ENCODE measurements around the gene C1QTNF3. TPM values are rescaled to one million over a fixed set of nuclear protein-coding genes. Genes with fewer than 3 reads are reported as not detected.

Gene C1QTNF3
- total and polyA plus RNA-seq, 2 of the 8 experiments (the other 6 are each of a cell fraction or from before 2014, with no cell fraction given), result 1.0 to 1.2 TPM

GRCh38 chr5:34059977-34060376 is 17.0 kb upstream of the C1QTNF3 start:
- ChIA-PET POLR2A (ENCODE audit: partially characterized antibody) (no interaction called here), CTCF (ENCODE audit: partially characterized antibody) (no interaction called here)
- 94% methylated on average over 1 of the region's 1 CpG; no CpG with 5 or more reads in 1 of the 2 experiments for whole genome bisulfite sequencing, 2 experiments (ENCODE audit: extremely low coverage in 1 of 2, insufficient coverage in 1 of 2, insufficient read length in 1 of 2, insufficient replicate concordance in 2 of 2, low coverage in 1 of 2, low lambda C conversion rate in 2 of 2, missing lambda C conversion rate in 1 of 2)
- DNase-seq (ENCODE audit: low read depth in 1 of 2, low spot score in 2 of 2) (no peak), FAIRE-seq (no peak)
- no peaks in the 10 kb centered on the region for H3K79me1 ChIP-seq (ENCODE audit: low read depth, low read length)
- H3K4me1 ChIP-seq (replicated peaks in 1 of 4; ENCODE audit: control insufficient read depth in 3 of 4, insufficient read depth in 4 of 4, low read length in 3 of 4), result no peaks in the 10 kb centered on the region
- H2BK15ac ChIP-seq (ENCODE audit: low read length), result no peak overlapping the region
- H3K36me3 ChIP-seq (ENCODE audit: control insufficient read depth in 2 of 4, insufficient read depth in 4 of 4, low read length in 3 of 4), result no peaks in the 10 kb centered on the region
- no peak overlapping the region for H3K18ac ChIP-seq (ENCODE audit: extremely low read depth, low read length)
- no peak overlapping the region for H2AK5ac ChIP-seq (ENCODE audit: low read depth, low read length)
- H3K9me3 ChIP-seq (ENCODE audit: insufficient read depth in 2 of 2, low read depth in 1 of 2, low read length in 1 of 2), result peaks cover 5 to 6% of the 10 kb centered on the region in 2 experiments; a peak in 2 of 4 replicates
- H3K9ac ChIP-seq (replicated peaks in 1 of 4; ENCODE audit: extremely low read depth in 1 of 4, low read depth in 3 of 4, low read length in 3 of 4), result no peak overlapping the region
- no peak overlapping the region for H3K56ac ChIP-seq (replicated peaks; ENCODE audit: insufficient read length, low read depth, low read length)
- H4K20me1 ChIP-seq (replicated peaks in 1 of 2; ENCODE audit: control insufficient read depth in 1 of 2, insufficient read depth in 2 of 2, low read length in 2 of 2), result no peaks in the 10 kb centered on the region
- H2BK20ac ChIP-seq (ENCODE audit: low read length), result no peak overlapping the region
- no peak overlapping the region for H2BK12ac ChIP-seq (ENCODE audit: low read depth, low read length)
- no peak overlapping the region for H3K4me3 ChIP-seq (ENCODE audit: extremely low read depth in 1 of 4, insufficient read depth in 2 of 4, low read depth in 3 of 4, low read length in 4 of 4)
- no peak overlapping the region for H3K4ac ChIP-seq (replicated peaks; ENCODE audit: insufficient read length, low read depth, low read length)
- H3K14ac ChIP-seq (ENCODE audit: insufficient read length), result no peak overlapping the region
- H3K27ac ChIP-seq (ENCODE audit: low read depth, low read length), result no peak overlapping the region
- H3K4me2 ChIP-seq (ENCODE audit: insufficient read depth in 1 of 2, low read depth in 2 of 2, low read length in 2 of 2), result no peak overlapping the region
- H3K23ac ChIP-seq (ENCODE audit: insufficient read length), result no peak overlapping the region
- no peaks in the 10 kb centered on the region for H3K79me2 ChIP-seq (ENCODE audit: control insufficient read depth in 1 of 2, insufficient read depth in 2 of 2, low read length in 2 of 2)
- H2AFZ ChIP-seq (ENCODE audit: low read length), result no peak overlapping the region
- H4K91ac ChIP-seq (replicated peaks; ENCODE audit: insufficient read length, low read length), result no peak overlapping the region
- H2BK120ac ChIP-seq (replicated peaks; ENCODE audit: low read depth, low read length), result no peak overlapping the region
- H4K5ac ChIP-seq (ENCODE audit: insufficient read length, low read depth, low read length), result no peak overlapping the region
- no peaks in the 10 kb centered on the region for H3K23me2 ChIP-seq (ENCODE audit: low read depth, low read length)
- H3K27me3 ChIP-seq (replicated peaks in 1 of 4; ENCODE audit: control insufficient read depth in 3 of 4, extremely low read depth in 1 of 4, insufficient read depth in 3 of 4, low read length in 3 of 4), result no peaks in the 10 kb centered on the region
- no peak overlapping the region for H4K8ac ChIP-seq (ENCODE audit: extremely low read depth, insufficient read depth, low read length)
- H2BK5ac ChIP-seq (ENCODE audit: low read depth, low read length), result no peak overlapping the region
- TF ChIP-seq, protein P1, sequence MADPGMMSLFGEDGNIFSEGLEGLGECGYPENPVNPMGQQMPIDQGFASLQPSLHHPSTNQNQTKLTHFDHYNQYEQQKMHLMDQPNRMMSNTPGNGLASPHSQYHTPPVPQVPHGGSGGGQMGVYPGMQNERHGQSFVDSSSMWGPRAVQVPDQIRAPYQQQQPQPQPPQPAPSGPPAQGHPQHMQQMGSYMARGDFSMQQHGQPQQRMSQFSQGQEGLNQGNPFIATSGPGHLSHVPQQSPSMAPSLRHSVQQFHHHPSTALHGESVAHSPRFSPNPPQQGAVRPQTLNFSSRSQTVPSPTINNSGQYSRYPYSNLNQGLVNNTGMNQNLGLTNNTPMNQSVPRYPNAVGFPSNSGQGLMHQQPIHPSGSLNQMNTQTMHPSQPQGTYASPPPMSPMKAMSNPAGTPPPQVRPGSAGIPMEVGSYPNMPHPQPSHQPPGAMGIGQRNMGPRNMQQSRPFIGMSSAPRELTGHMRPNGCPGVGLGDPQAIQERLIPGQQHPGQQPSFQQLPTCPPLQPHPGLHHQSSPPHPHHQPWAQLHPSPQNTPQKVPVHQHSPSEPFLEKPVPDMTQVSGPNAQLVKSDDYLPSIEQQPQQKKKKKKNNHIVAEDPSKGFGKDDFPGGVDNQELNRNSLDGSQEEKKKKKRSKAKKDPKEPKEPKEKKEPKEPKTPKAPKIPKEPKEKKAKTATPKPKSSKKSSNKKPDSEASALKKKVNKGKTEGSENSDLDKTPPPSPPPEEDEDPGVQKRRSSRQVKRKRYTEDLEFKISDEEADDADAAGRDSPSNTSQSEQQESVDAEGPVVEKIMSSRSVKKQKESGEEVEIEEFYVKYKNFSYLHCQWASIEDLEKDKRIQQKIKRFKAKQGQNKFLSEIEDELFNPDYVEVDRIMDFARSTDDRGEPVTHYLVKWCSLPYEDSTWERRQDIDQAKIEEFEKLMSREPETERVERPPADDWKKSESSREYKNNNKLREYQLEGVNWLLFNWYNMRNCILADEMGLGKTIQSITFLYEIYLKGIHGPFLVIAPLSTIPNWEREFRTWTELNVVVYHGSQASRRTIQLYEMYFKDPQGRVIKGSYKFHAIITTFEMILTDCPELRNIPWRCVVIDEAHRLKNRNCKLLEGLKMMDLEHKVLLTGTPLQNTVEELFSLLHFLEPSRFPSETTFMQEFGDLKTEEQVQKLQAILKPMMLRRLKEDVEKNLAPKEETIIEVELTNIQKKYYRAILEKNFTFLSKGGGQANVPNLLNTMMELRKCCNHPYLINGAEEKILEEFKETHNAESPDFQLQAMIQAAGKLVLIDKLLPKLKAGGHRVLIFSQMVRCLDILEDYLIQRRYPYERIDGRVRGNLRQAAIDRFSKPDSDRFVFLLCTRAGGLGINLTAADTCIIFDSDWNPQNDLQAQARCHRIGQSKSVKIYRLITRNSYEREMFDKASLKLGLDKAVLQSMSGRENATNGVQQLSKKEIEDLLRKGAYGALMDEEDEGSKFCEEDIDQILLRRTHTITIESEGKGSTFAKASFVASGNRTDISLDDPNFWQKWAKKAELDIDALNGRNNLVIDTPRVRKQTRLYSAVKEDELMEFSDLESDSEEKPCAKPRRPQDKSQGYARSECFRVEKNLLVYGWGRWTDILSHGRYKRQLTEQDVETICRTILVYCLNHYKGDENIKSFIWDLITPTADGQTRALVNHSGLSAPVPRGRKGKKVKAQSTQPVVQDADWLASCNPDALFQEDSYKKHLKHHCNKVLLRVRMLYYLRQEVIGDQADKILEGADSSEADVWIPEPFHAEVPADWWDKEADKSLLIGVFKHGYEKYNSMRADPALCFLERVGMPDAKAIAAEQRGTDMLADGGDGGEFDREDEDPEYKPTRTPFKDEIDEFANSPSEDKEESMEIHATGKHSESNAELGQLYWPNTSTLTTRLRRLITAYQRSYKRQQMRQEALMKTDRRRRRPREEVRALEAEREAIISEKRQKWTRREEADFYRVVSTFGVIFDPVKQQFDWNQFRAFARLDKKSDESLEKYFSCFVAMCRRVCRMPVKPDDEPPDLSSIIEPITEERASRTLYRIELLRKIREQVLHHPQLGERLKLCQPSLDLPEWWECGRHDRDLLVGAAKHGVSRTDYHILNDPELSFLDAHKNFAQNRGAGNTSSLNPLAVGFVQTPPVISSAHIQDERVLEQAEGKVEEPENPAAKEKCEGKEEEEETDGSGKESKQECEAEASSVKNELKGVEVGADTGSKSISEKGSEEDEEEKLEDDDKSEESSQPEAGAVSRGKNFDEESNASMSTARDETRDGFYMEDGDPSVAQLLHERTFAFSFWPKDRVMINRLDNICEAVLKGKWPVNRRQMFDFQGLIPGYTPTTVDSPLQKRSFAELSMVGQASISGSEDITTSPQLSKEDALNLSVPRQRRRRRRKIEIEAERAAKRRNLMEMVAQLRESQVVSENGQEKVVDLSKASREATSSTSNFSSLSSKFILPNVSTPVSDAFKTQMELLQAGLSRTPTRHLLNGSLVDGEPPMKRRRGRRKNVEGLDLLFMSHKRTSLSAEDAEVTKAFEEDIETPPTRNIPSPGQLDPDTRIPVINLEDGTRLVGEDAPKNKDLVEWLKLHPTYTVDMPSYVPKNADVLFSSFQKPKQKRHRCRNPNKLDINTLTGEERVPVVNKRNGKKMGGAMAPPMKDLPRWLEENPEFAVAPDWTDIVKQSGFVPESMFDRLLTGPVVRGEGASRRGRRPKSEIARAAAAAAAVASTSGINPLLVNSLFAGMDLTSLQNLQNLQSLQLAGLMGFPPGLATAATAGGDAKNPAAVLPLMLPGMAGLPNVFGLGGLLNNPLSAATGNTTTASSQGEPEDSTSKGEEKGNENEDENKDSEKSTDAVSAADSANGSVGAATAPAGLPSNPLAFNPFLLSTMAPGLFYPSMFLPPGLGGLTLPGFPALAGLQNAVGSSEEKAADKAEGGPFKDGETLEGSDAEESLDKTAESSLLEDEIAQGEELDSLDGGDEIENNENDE (IDR thresholded peaks at IDR 0.05; ENCODE audit: insufficient replicate concordance, low read length), result no peak
